H1 (cell line): ENCODE results near the gene PXDN. TPM values are rescaled to one million over a fixed set of nuclear protein-coding genes. Genes with fewer than 3 reads are reported as not detected.

Source experiments
- CTCF ChIA-PET: fragments of 300-600 bp; sonication (Branson Sonifier 250); formaldehyde crosslinking; loops from one replicate; lab custom pipeline; 2021; ENCODE audit not compliant: partially characterized antibody; lab: Charles Lee
- POLR2A ChIA-PET: fragments of 300-600 bp; sonication (Branson Sonifier 250); formaldehyde crosslinking; loops from one replicate; lab custom pipeline; 2021; ENCODE audit warnings: inconsistent platforms; ENCODE audit not compliant: partially characterized antibody; lab: Charles Lee
- DNase-seq, 2 experiments: peaks; one replicate each; pipeline versions ENCODE4 v3.0.0 to v3.0.0-alpha.2; 2010 to 2022; ENCODE audit warnings: low spot score in 2 of 2, low read depth in 1 of 2, mixed read lengths in 1 of 2
- FAIRE-seq: peaks from 2 replicates; lab custom pipeline; 2011; peaks lifted over from hg19 to GRCh38; lab: Jason Lieb, UNC
- H2AFZ ChIP-seq: 2 replicates; pipeline ENCODE4 v1.8.1; 2012; ENCODE audit warnings: low read length, inconsistent platforms
- H2AK5ac ChIP-seq: 2 replicates; pipeline ENCODE4 v1.6.1; 2013; ENCODE audit warnings: low read depth, low read length
- H2BK120ac ChIP-seq: replicated peaks from 2 replicates; pipeline ENCODE3; 2013; ENCODE audit warnings: low read depth, low read length, inconsistent platforms
- H2BK12ac ChIP-seq: 2 replicates; pipeline ENCODE4 v1.6.1; 2013; ENCODE audit warnings: low read depth, low read length
- H2BK15ac ChIP-seq: 2 replicates; pipeline ENCODE4 v1.6.1; 2013; ENCODE audit warnings: low read length
- H2BK20ac ChIP-seq: 2 replicates; pipeline ENCODE4 v1.6.1; 2013; ENCODE audit warnings: low read length
- H2BK5ac ChIP-seq: 2 replicates; pipeline ENCODE4 v1.6.1; 2013; ENCODE audit warnings: low read depth, low read length
- H3K14ac ChIP-seq: 2 replicates; pipeline ENCODE4 v1.6.1; 2013; ENCODE audit warnings: inconsistent platforms; ENCODE audit not compliant: insufficient read length
- H3K18ac ChIP-seq: 2 replicates; pipeline ENCODE4 v1.6.1; 2013; ENCODE audit warnings: low read length; ENCODE audit errors: extremely low read depth
- H3K23ac ChIP-seq: 2 replicates; pipeline ENCODE4 v1.6.1; 2013; ENCODE audit warnings: inconsistent platforms; ENCODE audit not compliant: insufficient read length
- H3K23me2 ChIP-seq: 2 replicates; pipeline ENCODE4 v1.6.1; 2013; ENCODE audit warnings: low read depth, low read length
- H3K27ac ChIP-seq: 2 replicates; pipeline ENCODE4 v1.6.1; 2011; ENCODE audit warnings: low read depth, low read length, inconsistent platforms
- H3K27me3 ChIP-seq, 4 experiments: replicated peaks in 1 of 4; 1 replicate in 1 of 4; 2 replicates in 3 of 4; pipeline versions ENCODE4 v1.6.1 to v1.8.1; 2011 to 2013; ENCODE audit warnings: low read length in 3 of 4, mild to moderate bottlenecking in 3 of 4, inconsistent platforms in 2 of 4, mixed read lengths in 2 of 4, moderate library complexity in 1 of 4; ENCODE audit not compliant: control insufficient read depth in 3 of 4, insufficient read depth in 3 of 4; ENCODE audit errors: extremely low read depth in 1 of 4
- H3K36me3 ChIP-seq, 4 experiments: 2 replicates each; pipeline versions ENCODE4 v1.6.1 to v1.8.1; 2011 to 2013; ENCODE audit warnings: mild to moderate bottlenecking in 4 of 4, low read length in 3 of 4, moderate library complexity in 2 of 4, control low read depth in 1 of 4, inconsistent platforms in 1 of 4; ENCODE audit not compliant: insufficient read depth in 4 of 4, control insufficient read depth in 2 of 4
- H3K4ac ChIP-seq: replicated peaks from 2 replicates; pipeline ENCODE3; 2013; ENCODE audit warnings: low read length, low read depth, mixed read lengths, inconsistent platforms; ENCODE audit not compliant: insufficient read length
- H3K4me1 ChIP-seq, 4 experiments: replicated peaks in 1 of 4; 1 replicate in 1 of 4; 2 replicates in 3 of 4; pipeline versions ENCODE4 v1.6.1 to v1.8.1; 2011 to 2013; ENCODE audit warnings: low read length in 3 of 4, inconsistent platforms in 2 of 4, mixed read lengths in 1 of 4; ENCODE audit not compliant: insufficient read depth in 4 of 4, control insufficient read depth in 3 of 4
- H3K4me2 ChIP-seq, 2 experiments: 2 replicates each; pipeline versions ENCODE4 v1.6.1 to v1.8.1; 2011 to 2013; ENCODE audit warnings: low read depth in 2 of 2, low read length in 2 of 2, control low read depth in 1 of 2, inconsistent platforms in 1 of 2, mild to moderate bottlenecking in 1 of 2; ENCODE audit not compliant: insufficient read depth in 1 of 2
- H3K4me3 ChIP-seq, 4 experiments: fragments of 200-600, 300-600 bp in 1 of 4; sonication (generic), shearing (Covaris generic), sonication (Bioruptor Twin) in 1 of 4; 2 replicates each; pipeline versions ENCODE4 v1.5.1 to v1.8.1; 2011 to 2016; ENCODE audit warnings: low read length in 4 of 4, low read depth in 3 of 4, control low read depth in 2 of 4, inconsistent platforms in 2 of 4, mild to moderate bottlenecking in 2 of 4, mixed read lengths in 1 of 4, moderate library complexity in 1 of 4; ENCODE audit not compliant: insufficient read depth in 2 of 4; ENCODE audit errors: extremely low read depth in 1 of 4
- H3K56ac ChIP-seq: replicated peaks from 2 replicates; pipeline ENCODE3; 2013; ENCODE audit warnings: low read depth, mild to moderate bottlenecking, mixed read lengths, low read length, inconsistent platforms; ENCODE audit not compliant: insufficient read length
- H3K79me1 ChIP-seq: 2 replicates; pipeline ENCODE4 v1.6.1; 2013; ENCODE audit warnings: low read depth, low read length, control low read depth
- H3K79me2 ChIP-seq, 2 experiments: 2 replicates each; pipeline versions ENCODE4 v1.6.1 to v1.8.1; 2012 to 2013; ENCODE audit warnings: low read length in 2 of 2, mild to moderate bottlenecking in 2 of 2, inconsistent platforms in 1 of 2; ENCODE audit not compliant: insufficient read depth in 2 of 2, control insufficient read depth in 1 of 2
- H3K9ac ChIP-seq, 4 experiments: replicated peaks in 1 of 4; 1 replicate in 1 of 4; 2 replicates in 3 of 4; pipeline versions ENCODE4 v1.6.1 to v1.8.1; 2011 to 2013; ENCODE audit warnings: low read depth in 3 of 4, low read length in 3 of 4, control low read depth in 2 of 4, mild to moderate bottlenecking in 2 of 4, moderate library complexity in 2 of 4, inconsistent platforms in 1 of 4; ENCODE audit errors: extremely low read depth in 1 of 4
- H3K9me3 ChIP-seq, 2 experiments: 2 replicates each; pipeline versions ENCODE4 v1.6.1 to v1.8.1; 2012 to 2013; ENCODE audit warnings: mild to moderate bottlenecking in 2 of 2, moderate library complexity in 2 of 2, control low read depth in 1 of 2, inconsistent platforms in 1 of 2, low read depth in 1 of 2, low read length in 1 of 2, mixed read lengths in 1 of 2; ENCODE audit not compliant: insufficient read depth in 2 of 2
- H4K20me1 ChIP-seq, 2 experiments: replicated peaks in 1 of 2; 2 replicates each; pipeline versions ENCODE3 to v1.8.1; 2011 to 2013; ENCODE audit warnings: inconsistent platforms in 2 of 2, low read length in 2 of 2, mild to moderate bottlenecking in 1 of 2; ENCODE audit not compliant: insufficient read depth in 2 of 2, control insufficient read depth in 1 of 2
- H4K5ac ChIP-seq: 2 replicates; pipeline ENCODE4 v1.6.1; 2013; ENCODE audit warnings: low read length, low read depth, mixed read lengths, inconsistent platforms; ENCODE audit not compliant: insufficient read length
- H4K8ac ChIP-seq: 2 replicates; pipeline ENCODE4 v1.8.0; 2013; ENCODE audit warnings: mild to moderate bottlenecking, moderate library complexity, low read length, inconsistent platforms; ENCODE audit not compliant: insufficient read depth; ENCODE audit errors: extremely low read depth
- H4K91ac ChIP-seq: replicated peaks from 2 replicates; pipeline ENCODE3; 2013; ENCODE audit warnings: low read length, mixed read lengths, inconsistent platforms; ENCODE audit not compliant: insufficient read length
- CBX5 ChIP-seq: fragments of 300-800, 300-1000 bp; sonication (generic); IDR thresholded peaks from 2 replicates; pipeline ENCODE4 v1.7.1; 2016; ENCODE audit warnings: antibody characterized with exemption, low read length, low read depth
- CBX8 ChIP-seq: fragments of 300-800, 300-1000 bp; sonication (generic); IDR thresholded peaks from 2 replicates; pipeline ENCODE4 v1.7.1; 2016; ENCODE audit warnings: low read depth, low read length, borderline replicate concordance
- GTF2F1 ChIP-seq: IDR thresholded peaks from 2 replicates; pipeline ENCODE4 v1.6.1; 2012; ENCODE audit warnings: low read depth, low read length, improper control_type of control experiment, borderline replicate concordance
- NRF1 ChIP-seq: IDR thresholded peaks from 2 replicates; pipeline ENCODE4 v1.6.1; 2011; ENCODE audit warnings: mild to moderate bottlenecking, low read depth, low read length, improper control_type of control experiment
- PHF8 ChIP-seq: fragments of 200-600 bp; sonication (generic); conservative IDR thresholded peaks from 2 replicates; pipeline ENCODE4 v1.7.1; 2012; ENCODE audit warnings: low read depth, mild to moderate bottlenecking, inconsistent platforms, low read length, moderate library complexity
- SIRT6 ChIP-seq: IDR thresholded peaks from one replicate; pipeline ENCODE4 v1.7.1; 2012; ENCODE audit warnings: low read length, inconsistent platforms
- SP4 ChIP-seq: IDR thresholded peaks from 2 replicates; pipeline ENCODE4 v1.6.1; 2012; ENCODE audit warnings: low read length, inconsistent platforms
- TAF1 ChIP-seq: IDR thresholded peaks from 2 replicates; pipeline ENCODE4 v1.6.1; 2011; ENCODE audit warnings: mild to moderate bottlenecking, low read depth, low read length
- TAF7 ChIP-seq: optimal IDR thresholded peaks from 2 replicates; pipeline ENCODE3; 2011; ENCODE audit warnings: low read depth, mild to moderate bottlenecking, inconsistent platforms, low read length, moderate library complexity, borderline replicate concordance
- WGBS, 2 experiments: shearing (Covaris generic) in 1 of 2; methylation state at CpG; one replicate each; pipeline versions ENCODE4 v1.1.6 to v1.1.7; 2013 to 2015; ENCODE audit warnings: low lambda C conversion rate in 2 of 2, mixed read lengths in 2 of 2, inconsistent platforms in 1 of 2, low coverage in 1 of 2, missing lambda C conversion rate in 1 of 2; ENCODE audit not compliant: insufficient replicate concordance in 2 of 2, insufficient coverage in 1 of 2, insufficient read length in 1 of 2; ENCODE audit errors: extremely low coverage in 1 of 2, missing lambda C conversion rate in 1 of 2; 5-methylcytosine and 5-hydroxymethylcytosine counted together
- polyA plus RNA-seq, 7 experiments: library from polyadenylated mRNA; depleted of rRNA in 3 of 7; stranded (reverse) in 5 of 7; unstranded in 2 of 7; fragments of >200 nt in 5 of 7; fragments of 200-250 nt in 2 of 7; gene quantifications; 1 replicate in 5 of 7; 2 replicates in 1 of 7; 4 replicates in 1 of 7; pipeline versions ENCODE4 v1.2.1 to v1.2.3, GENCODE V29; 2011 to 2013; ENCODE audit warnings: missing spikeins in 2 of 7, mixed read lengths in 2 of 7
- total RNA-seq: library from RNA; stranded (reverse); fragmentation: NEBNext Ultra II Directional; extraction: Animal tissue kit (Norgen Biotek cat#: 25700); gene quantifications from 2 replicates; pipeline ENCODE4 v1.2.1, GENCODE V29; 2021
- TF ChIP-seq, protein P1 (sequence below): IDR thresholded peaks from 2 replicates; pipeline ENCODE4 v1.6.1; 2012; ENCODE audit warnings: inconsistent platforms

Gene PXDN
- total and polyA plus RNA-seq, 2 of the 8 experiments (the other 6 are each of a cell fraction or from before 2014, with no cell fraction given): 104 to 141 TPM

DNA sequence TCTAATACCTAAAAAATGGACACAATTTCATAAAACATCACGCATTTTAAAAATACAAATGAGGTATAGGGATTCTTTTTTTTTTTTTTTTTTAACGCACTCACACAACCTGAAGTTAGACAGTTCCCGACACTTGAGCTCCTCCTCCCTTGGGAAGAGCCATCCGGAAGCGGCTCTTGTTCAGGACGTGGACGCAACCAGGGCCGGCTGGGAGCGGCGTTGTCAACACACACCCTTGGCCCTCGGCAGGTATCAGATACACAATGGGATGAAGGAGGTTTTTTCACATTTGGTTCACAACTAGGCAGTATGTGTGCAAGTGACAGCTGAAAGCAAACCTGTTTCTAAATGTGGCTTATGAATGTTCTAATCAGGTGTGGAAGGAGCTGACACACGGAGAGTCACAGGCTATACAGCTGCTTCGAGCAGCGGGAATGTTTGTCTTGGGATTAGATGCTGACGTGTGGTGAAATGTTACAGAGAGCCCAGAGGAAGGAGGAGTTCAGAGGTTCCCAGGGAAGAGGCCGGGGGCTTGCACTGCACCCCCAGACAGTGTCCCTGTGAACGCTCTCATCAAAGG, 111.1 kb downstream of the PXDN start:
- Histone ChIP-seq H3K56ac (no peak overlapping the region), H3K14ac (no peak overlapping the region), H2BK20ac (no peak overlapping the region), H2BK5ac (no peak overlapping the region), H3K27ac (no peak overlapping the region), H3K9ac (no peak overlapping the region), H2AFZ (no peak overlapping the region), H3K23ac (no peak overlapping the region), H2BK15ac (no peak overlapping the region), H2BK120ac (no peak overlapping the region), H3K79me2 (no peaks in the 10 kb centered on the region), H3K79me1 (no peaks in the 10 kb centered on the region), H4K91ac (no peak overlapping the region), H3K4me1 (no peaks in the 10 kb centered on the region), H3K23me2 (no peaks in the 10 kb centered on the region), H3K27me3 (no peaks in the 10 kb centered on the region), H4K20me1 (peaks cover 0 to 4% of the 10 kb centered on the region in 2 experiments), H3K36me3 (peaks cover 3 to 40% (median 24%) of the 10 kb centered on the region in 4 experiments; a peak in 6 of 8 replicates), H3K18ac (no peak overlapping the region), H3K4me2 (no peak overlapping the region), H3K4ac (no peak overlapping the region), H2BK12ac (no peak overlapping the region), H3K9me3 (no peaks in the 10 kb centered on the region), H4K8ac (no peak overlapping the region), H2AK5ac (no peak overlapping the region), H3K4me3 (no peak overlapping the region), H4K5ac (no peak overlapping the region)
- ChIA-PET POLR2A (interaction anchor here (0.9 to 6.8 kb wide), 4 partner anchors 8 to 115 kb away, joined by 3 to 29 read pairs (median 7); no protein-coding TSS in a partner anchor), CTCF (interaction anchor here (0.6 to 2.3 kb wide), 6 partner anchors 9 to 364 kb away, joined by 3 to 10 read pairs (median 4); no protein-coding TSS in a partner anchor)
- TF ChIP-seq GTF2F1: no peak
- no peak for TF ChIP-seq PHF8
- no peak for TF ChIP-seq CBX5
- no peak for TF ChIP-seq SIRT6
- TF ChIP-seq TAF7: no peak
- TF ChIP-seq CBX8: no peak
- no peak for TF ChIP-seq NRF1
- TF ChIP-seq, protein P1, sequence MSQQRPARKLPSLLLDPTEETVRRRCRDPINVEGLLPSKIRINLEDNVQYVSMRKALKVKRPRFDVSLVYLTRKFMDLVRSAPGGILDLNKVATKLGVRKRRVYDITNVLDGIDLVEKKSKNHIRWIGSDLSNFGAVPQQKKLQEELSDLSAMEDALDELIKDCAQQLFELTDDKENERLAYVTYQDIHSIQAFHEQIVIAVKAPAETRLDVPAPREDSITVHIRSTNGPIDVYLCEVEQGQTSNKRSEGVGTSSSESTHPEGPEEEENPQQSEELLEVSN: no peak
- no peak for TF ChIP-seq TAF1
- no peak for TF ChIP-seq SP4
- 90% methylated on average over 16 of the region's 17 CpGs; no CpG with 5 or more reads in 1 of the 2 experiments for WGBS, 2 experiments
- FAIRE-seq: no peak
- no peak for DNase-seq
